Suppressor macrophage treated with lipopolysaccharide for 1 hour (primary cell): ENCODE results near the gene PSG1.
"Not testable (repeated sequence)": the region's sequence is repeated elsewhere in the genome, so short reads cannot be mapped to it uniquely, and the experiment has no call there.

Source experiments
- DNase-seq, 3 donors: peaks; one replicate each; pipeline ENCODE4 v3.0.0-alpha.2; 2020 to 2022

The PSG1 gene

GRCh38 chr19:42879613-42880012 is at the start of gene PSG1:
PSG1 (minus strand) TSS chr19:42879713; CDS start chr19:42879581, 132 bp downstream.
- DNase-seq, result no peak

GRCh38 chr19:42928896-42929295 is 49.4 kb upstream of the PSG1 start:
- no peak for DNase-seq

- DNase-seq, result no peak
Observed at GRCh38 chr19:42926781-42927180, 47.3 kb upstream of the PSG1 start.

- DNase-seq, result peak; percentile 27 to 54 (median 42)
Observed at GRCh38 chr19:42923106-42923505, 43.6 kb upstream of the PSG1 start.

GRCh38 chr19:42920971-42921370 is 41.5 kb upstream of the PSG1 start:
- not testable (repeated sequence) for DNase-seq

GRCh38 chr19:42919757-42920079 is 40.2 kb upstream of the PSG1 start:
- no peak for DNase-seq

GRCh38 chr19:42919070-42919756 is 39.7 kb upstream of the PSG1 start:
- not testable (repeated sequence) for DNase-seq

GRCh38 chr19:42918377-42919069 is 39.0 kb upstream of the PSG1 start:
- DNase-seq, result not testable (repeated sequence)

GRCh38 chr19:42917634-42918033 is 38.1 kb upstream of the PSG1 start, which contains the start of gene PSG6:
PSG6 (minus strand) TSS chr19:42917894; CDS start chr19:42917792, 102 bp downstream.
- DNase-seq, result not testable (repeated sequence)

GRCh38 chr19:42916931-42917330 is 37.4 kb upstream of the PSG1 start:
- not testable (repeated sequence) for DNase-seq

- not testable (repeated sequence) for DNase-seq
Observed at GRCh38 chr19:42913516-42913915, 34.0 kb upstream of the PSG1 start.

GRCh38 chr19:42912941-42913340 is 33.4 kb upstream of the PSG1 start:
- DNase-seq, result not testable (repeated sequence)

- not testable (repeated sequence) for DNase-seq
Observed at GRCh38 chr19:42911731-42912130, 32.2 kb upstream of the PSG1 start.

GRCh38 chr19:42906162-42906561 is 26.6 kb upstream of the PSG1 start:
- DNase-seq, result not testable (repeated sequence)

GRCh38 chr19:42900561-42900960 is 21.0 kb upstream of the PSG1 start:
- not testable (repeated sequence) for DNase-seq

- not testable (repeated sequence) for DNase-seq
Observed at GRCh38 chr19:42899674-42900073, 20.2 kb upstream of the PSG1 start.

- not testable (repeated sequence) for DNase-seq
Observed at GRCh38 chr19:42899110-42899509, 19.6 kb upstream of the PSG1 start.

GRCh38 chr19:42898656-42899055 is 19.1 kb upstream of the PSG1 start:
- not testable (repeated sequence) for DNase-seq

- not testable (repeated sequence) for DNase-seq
Observed at GRCh38 chr19:42897729-42898128, 18.2 kb upstream of the PSG1 start.

GRCh38 chr19:42890446-42890845 is 10.9 kb upstream of the PSG1 start:
- DNase-seq, result not testable (repeated sequence)

- not testable (repeated sequence) for DNase-seq
Observed at GRCh38 chr19:42887876-42888445, 8.4 kb upstream of the PSG1 start.

- not testable (repeated sequence) for DNase-seq
Observed at GRCh38 chr19:42882730-42883129, 3.2 kb upstream of the PSG1 start.

GRCh38 chr19:42882010-42882409 is 2.5 kb upstream of the PSG1 start:
- not testable (repeated sequence) for DNase-seq

GRCh38 chr19:42881279-42881678 is 1.8 kb upstream of the PSG1 start:
- DNase-seq, result not testable (repeated sequence)
